ENCODE data around the gene NCCRP1. TPM values are rescaled to one million over a fixed set of nuclear protein-coding genes. Genes with fewer than 3 reads are reported as not detected.

Gene NCCRP1
- total and polyA plus RNA-seq, 2 donors (not counting 3 experiments of a cell fraction or from before 2014, with no cell fraction given) = 0.06 TPM; not detected in 1

- no peak overlapping the region for H3K9ac ChIP-seq (replicated peaks; ENCODE audit: extremely low read depth, insufficient read depth, low read length)
- intact Hi-C loops (cut with micrococcal nuclease) = no loop called here
- H3K27ac ChIP-seq (ENCODE audit: insufficient read depth, low read depth, low read length) = no peak overlapping the region
- peaks cover 45% of the 10 kb centered on the region for H3K79me2 ChIP-seq (ENCODE audit: control insufficient read depth, insufficient read depth, low read length)
- no peaks in the 10 kb centered on the region for H3K27me3 ChIP-seq (ENCODE audit: control insufficient read depth in 2 of 2, insufficient read depth in 2 of 2, low read length in 2 of 2)
- H4K20me1 ChIP-seq (replicated peaks; ENCODE audit: control insufficient read depth, extremely low read depth, insufficient read depth, low read length) = no peaks in the 10 kb centered on the region
- peaks cover 0 to 3% of the 10 kb centered on the region in 2 experiments for H3K36me3 ChIP-seq (ENCODE audit: control insufficient read depth in 2 of 2, extremely low read depth in 1 of 2, insufficient read depth in 2 of 2, low read length in 2 of 2)
- dilution Hi-C loops (cut with MboI; ENCODE audit: extremely low pct_ligation_motif_present, low sequenced_read_pairs) = no loop called here
- no peaks in the 10 kb centered on the region for H3K4me1 ChIP-seq (ENCODE audit: control insufficient read depth, extremely low read depth, insufficient read depth, low read length)
- no peaks in the 10 kb centered on the region for H3K9me1 ChIP-seq (replicated peaks; ENCODE audit: control insufficient read depth, extremely low read depth, insufficient read depth, low read length)
- H3K4me2 ChIP-seq (ENCODE audit: insufficient read depth, low read length) = no peak overlapping the region
- no peak for TF ChIP-seq JUN (IDR thresholded peaks at IDR 0.05; ENCODE audit: borderline replicate concordance, insufficient read depth, insufficient read length, low read depth)
- no peak for TF ChIP-seq FOS (IDR thresholded peaks at IDR 0.05; ENCODE audit: borderline replicate concordance, insufficient read depth, low read length)
- no peak for TF ChIP-seq MYC (IDR thresholded peaks at IDR 0.05; ENCODE audit: low read depth, low read length)
- TF ChIP-seq EZH2 (IDR thresholded peaks at IDR 0.05; ENCODE audit: borderline replicate concordance, low read depth, low read length, severe bottlenecking) = no peak
- POLR2A ChIA-PET = no interaction called here
- DNase-seq (ENCODE audit: low read depth, low spot score) (no peak), FAIRE-seq (no peak)
- BruUV-seq (replicated peaks) = no TSS peak
- no peaks in the 10 kb centered on the region for H3K9me3 ChIP-seq (replicated peaks; ENCODE audit: control insufficient read depth, insufficient read depth, low read length)
- CTCF ChIA-PET = interaction anchor here (0.6 to 1.4 kb wide), 3 partner anchors 30 to 196 kb away, joined by 3 to 4 read pairs (median 3); no protein-coding TSS in a partner anchor
- no peak overlapping the region for H2AFZ ChIP-seq (ENCODE audit: low read depth, low read length)
- H3K4me3 ChIP-seq (replicated peaks in 1 of 3; ENCODE audit: insufficient read depth in 1 of 3, low read depth in 1 of 3, low read length in 3 of 3) = no peak overlapping the region
Observed at GRCh38 chr19:39152066-39152465, 44.7 kb upstream of the NCCRP1 start.

GRCh38 chr19:39154100-39154628, 42.6 kb upstream of the NCCRP1 start:
- peaks cover 41% of the 10 kb centered on the region for H3K79me2 ChIP-seq (ENCODE audit: control insufficient read depth, insufficient read depth, low read length)
- POLR2A ChIA-PET = no interaction called here
- intact Hi-C loops (cut with micrococcal nuclease) = no loop called here
- DNase-seq (ENCODE audit: low read depth, low spot score) = no peak
- TF ChIP-seq CTCF (IDR thresholded peaks at IDR 0.05; ENCODE audit: extremely low read depth in 1 of 2, insufficient read depth in 1 of 2, low read depth in 1 of 2, low read length in 2 of 2) (no peak), POLR2AphosphoS5 (IDR thresholded peaks at IDR 0.05; ENCODE audit: insufficient read depth, low read depth, low read length) (no peak), MAX (IDR thresholded peaks at IDR 0.05; ENCODE audit: insufficient read depth, insufficient read length) (no peak), FOS (IDR thresholded peaks at IDR 0.05; ENCODE audit: borderline replicate concordance, insufficient read depth, low read length) (no peak), MYC (IDR thresholded peaks at IDR 0.05; ENCODE audit: low read depth, low read length) (no peak), JUN (IDR thresholded peaks at IDR 0.05; ENCODE audit: borderline replicate concordance, insufficient read depth, insufficient read length, low read depth) (no peak), POLR2A (IDR thresholded peaks at IDR 0.05; ENCODE audit: low read depth, low read length) (no peak), GATA2 (IDR thresholded peaks at IDR 0.05; ENCODE audit: insufficient read depth, insufficient read length, low read depth, low read length) (no peak), EZH2 (IDR thresholded peaks at IDR 0.05; ENCODE audit: borderline replicate concordance, low read depth, low read length, severe bottlenecking) (no peak)
- no peaks in the 10 kb centered on the region for H3K9me3 ChIP-seq (replicated peaks; ENCODE audit: control insufficient read depth, insufficient read depth, low read length)
- no peak overlapping the region for H3K4me3 ChIP-seq (replicated peaks in 1 of 3; ENCODE audit: insufficient read depth in 1 of 3, low read depth in 1 of 3, low read length in 3 of 3)
- H3K27me3 ChIP-seq (ENCODE audit: control insufficient read depth in 2 of 2, insufficient read depth in 2 of 2, low read length in 2 of 2) = no peaks in the 10 kb centered on the region
- H3K9ac ChIP-seq (replicated peaks; ENCODE audit: extremely low read depth, insufficient read depth, low read length) = no peak overlapping the region
- dilution Hi-C loops (cut with MboI; ENCODE audit: extremely low pct_ligation_motif_present, low sequenced_read_pairs) = no loop called here
- H3K9me1 ChIP-seq (replicated peaks; ENCODE audit: control insufficient read depth, extremely low read depth, insufficient read depth, low read length) = no peaks in the 10 kb centered on the region
- no peak overlapping the region for H2AFZ ChIP-seq (ENCODE audit: low read depth, low read length)
- no peaks in the 10 kb centered on the region for H3K36me3 ChIP-seq (ENCODE audit: control insufficient read depth in 2 of 2, extremely low read depth in 1 of 2, insufficient read depth in 2 of 2, low read length in 2 of 2)
- FAIRE-seq = no peak
- H3K4me1 ChIP-seq (ENCODE audit: control insufficient read depth, extremely low read depth, insufficient read depth, low read length) = no peaks in the 10 kb centered on the region
- no peak overlapping the region for H3K27ac ChIP-seq (ENCODE audit: insufficient read depth, low read depth, low read length)
- BruUV-seq (replicated peaks) = no TSS peak
- CTCF ChIA-PET = interaction anchor here (1.5 kb wide), 1 partner anchor 33 kb away, joined by 3 read pairs; no protein-coding TSS in a partner anchor
- no peaks in the 10 kb centered on the region for H4K20me1 ChIP-seq (replicated peaks; ENCODE audit: control insufficient read depth, extremely low read depth, insufficient read depth, low read length)
- no peak overlapping the region for H3K4me2 ChIP-seq (ENCODE audit: insufficient read depth, low read length)
